Measurements from ENCODE around the gene PCDHGB2. TPM values are rescaled to one million over a fixed set of nuclear protein-coding genes. Genes with fewer than 3 reads are reported as not detected.
A peak's percentile ranks its signal among the peaks of the same experiment; 100 is the strongest.

PCDHGB2 gene
- total RNA-seq, 2 experiments from 2014 or later, result 0.11 to 0.14 TPM

DNA sequence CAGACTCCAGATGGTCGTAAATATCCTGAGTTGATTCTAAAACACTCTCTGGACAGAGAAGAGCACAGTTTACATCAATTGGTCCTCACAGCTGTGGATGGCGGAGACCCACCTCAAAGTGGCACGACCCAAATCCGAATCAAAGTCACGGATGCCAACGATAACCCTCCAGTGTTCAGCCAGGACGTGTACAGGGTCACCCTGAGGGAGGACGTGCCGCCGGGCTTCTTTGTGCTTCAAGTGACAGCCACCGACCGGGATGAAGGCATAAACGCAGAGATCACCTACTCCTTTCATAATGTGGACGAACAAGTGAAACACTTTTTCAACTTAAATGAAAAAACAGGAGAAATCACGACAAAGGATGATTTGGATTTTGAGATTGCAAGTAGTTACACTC is 891 bp downstream of the PCDHGB2 start:
- no peak for ATAC-seq
- no peaks in the 10 kb centered on the region for H3K4me1 Mint-ChIP-seq (ENCODE audit: low read depth)

GRCh38 chr5:141362719-141363118 is 2.9 kb downstream of the PCDHGB2 start:
- CTCF ChIA-PET, result no interaction called here
- Mint-ChIP-seq H3K4me1 (ENCODE audit: low read depth) (no peaks in the 10 kb centered on the region), H3K27ac (no peak overlapping the region), H3K4me3 (no peak overlapping the region), H3K27me3 (peaks cover 70% of the 10 kb centered on the region), H3K36me3 (ENCODE audit: low read depth) (peaks cover 24% of the 10 kb centered on the region), H3K9me3 (peaks cover 32% of the 10 kb centered on the region)
- intact Hi-C loops (cut with micrococcal nuclease), result no loop called here
- no peak for ATAC-seq
- POLR2A ChIA-PET, result interaction anchor here (1.3 kb wide), 1 partner anchor 29 kb away, joined by 4 read pairs; no protein-coding TSS in a partner anchor
- TF ChIP-seq, protein P1, sequence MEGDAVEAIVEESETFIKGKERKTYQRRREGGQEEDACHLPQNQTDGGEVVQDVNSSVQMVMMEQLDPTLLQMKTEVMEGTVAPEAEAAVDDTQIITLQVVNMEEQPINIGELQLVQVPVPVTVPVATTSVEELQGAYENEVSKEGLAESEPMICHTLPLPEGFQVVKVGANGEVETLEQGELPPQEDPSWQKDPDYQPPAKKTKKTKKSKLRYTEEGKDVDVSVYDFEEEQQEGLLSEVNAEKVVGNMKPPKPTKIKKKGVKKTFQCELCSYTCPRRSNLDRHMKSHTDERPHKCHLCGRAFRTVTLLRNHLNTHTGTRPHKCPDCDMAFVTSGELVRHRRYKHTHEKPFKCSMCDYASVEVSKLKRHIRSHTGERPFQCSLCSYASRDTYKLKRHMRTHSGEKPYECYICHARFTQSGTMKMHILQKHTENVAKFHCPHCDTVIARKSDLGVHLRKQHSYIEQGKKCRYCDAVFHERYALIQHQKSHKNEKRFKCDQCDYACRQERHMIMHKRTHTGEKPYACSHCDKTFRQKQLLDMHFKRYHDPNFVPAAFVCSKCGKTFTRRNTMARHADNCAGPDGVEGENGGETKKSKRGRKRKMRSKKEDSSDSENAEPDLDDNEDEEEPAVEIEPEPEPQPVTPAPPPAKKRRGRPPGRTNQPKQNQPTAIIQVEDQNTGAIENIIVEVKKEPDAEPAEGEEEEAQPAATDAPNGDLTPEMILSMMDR (IDR thresholded peaks at IDR 0.05), result no peak
- DNase-seq, result no peak

More for the DNA sequence above, 891 bp downstream of the PCDHGB2 start:
- ChIA-PET CTCF (interaction anchor here (0.7 to 1.9 kb wide), 5 partner anchors 9 to 52 kb away, joined by 3 to 8 read pairs (median 6); partner anchors contain the start of genes PCDHGA10, PCDHGA3, PCDHGB1 and PCDHGB3), POLR2A (no interaction called here)
- Mint-ChIP-seq H3K4me3 (peak overlapping the region; percentile 70), H3K27me3 (peaks cover 71% of the 10 kb centered on the region), H3K36me3 (ENCODE audit: low read depth) (peaks cover 25% of the 10 kb centered on the region), H3K9me3 (peaks cover 39% of the 10 kb centered on the region), H3K27ac (no peak overlapping the region)
- DNase-seq, result no peak
- intact Hi-C loops (cut with micrococcal nuclease), result no loop called here
- TF ChIP-seq, protein P1 (IDR thresholded peaks at IDR 0.05), result no peak

DNA sequence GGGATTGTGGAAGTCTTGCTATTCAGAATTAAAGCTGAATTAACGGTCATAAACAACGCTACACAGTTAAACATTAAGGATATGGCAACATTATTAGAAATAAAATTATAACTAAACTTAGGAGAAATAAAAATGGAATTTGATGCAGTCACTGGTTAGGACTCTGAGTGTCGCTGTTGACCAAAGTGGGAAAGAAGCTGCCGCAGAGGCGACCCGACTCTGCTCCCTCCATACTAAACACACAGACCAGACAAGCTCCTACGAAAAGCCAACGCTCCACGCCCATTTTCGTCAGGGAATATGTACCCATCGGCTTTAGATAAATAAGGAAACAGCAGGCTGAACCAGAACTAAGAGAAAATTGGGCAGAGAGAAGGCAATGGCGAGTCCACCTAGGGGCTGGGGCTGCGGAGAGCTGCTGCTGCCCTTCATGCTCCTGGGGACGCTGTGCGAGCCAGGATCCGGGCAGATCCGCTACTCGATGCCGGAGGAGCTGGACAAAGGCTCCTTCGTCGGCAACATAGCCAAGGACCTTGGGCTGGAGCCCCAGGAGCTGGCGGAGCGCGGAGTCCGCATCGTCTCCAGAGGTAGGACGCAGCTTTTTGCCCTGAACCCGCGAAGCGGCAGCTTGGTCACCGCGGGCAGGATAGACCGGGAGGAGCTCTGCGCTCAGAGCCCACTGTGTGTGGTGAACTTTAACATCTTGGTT is 4.3 kb downstream of the PCDHGB2 start, which contains the start of gene PCDHGA5:
Gene PCDHGA5 (plus strand): TSS at position 211 of the 709 bp plus-strand sequence. CDS start 169 bp downstream, at position 380.
- TF ChIP-seq, protein P1 (IDR thresholded peaks at IDR 0.05), result no peak
- H3K27me3 Mint-ChIP-seq, result peaks cover 70% of the 10 kb centered on the region
- no peak within 1 kb of the TSS for H3K4me3 Mint-ChIP-seq
- DNase-seq (no peak), ATAC-seq (no peak)
- intact Hi-C loops (cut with micrococcal nuclease), result no loop called here
- H3K36me3 Mint-ChIP-seq (ENCODE audit: low read depth), result peaks cover 24% of the 10 kb centered on the region
- H3K27ac Mint-ChIP-seq, result no peak within 1 kb of the TSS
- H3K9me3 Mint-ChIP-seq, result peaks cover 32% of the 10 kb centered on the region
- H3K4me1 Mint-ChIP-seq (ENCODE audit: low read depth), result no peaks in the 10 kb centered on the region
- ChIA-PET CTCF (interaction anchor here (0.8 to 2.0 kb wide), 10 partner anchors 9 to 200 kb away, joined by 3 to 8 read pairs (median 5); partner anchors contain the start of genes PCDHB7, PCDHGA1, PCDHGA10 and PCDHGA11), POLR2A (no interaction called here)

DNA sequence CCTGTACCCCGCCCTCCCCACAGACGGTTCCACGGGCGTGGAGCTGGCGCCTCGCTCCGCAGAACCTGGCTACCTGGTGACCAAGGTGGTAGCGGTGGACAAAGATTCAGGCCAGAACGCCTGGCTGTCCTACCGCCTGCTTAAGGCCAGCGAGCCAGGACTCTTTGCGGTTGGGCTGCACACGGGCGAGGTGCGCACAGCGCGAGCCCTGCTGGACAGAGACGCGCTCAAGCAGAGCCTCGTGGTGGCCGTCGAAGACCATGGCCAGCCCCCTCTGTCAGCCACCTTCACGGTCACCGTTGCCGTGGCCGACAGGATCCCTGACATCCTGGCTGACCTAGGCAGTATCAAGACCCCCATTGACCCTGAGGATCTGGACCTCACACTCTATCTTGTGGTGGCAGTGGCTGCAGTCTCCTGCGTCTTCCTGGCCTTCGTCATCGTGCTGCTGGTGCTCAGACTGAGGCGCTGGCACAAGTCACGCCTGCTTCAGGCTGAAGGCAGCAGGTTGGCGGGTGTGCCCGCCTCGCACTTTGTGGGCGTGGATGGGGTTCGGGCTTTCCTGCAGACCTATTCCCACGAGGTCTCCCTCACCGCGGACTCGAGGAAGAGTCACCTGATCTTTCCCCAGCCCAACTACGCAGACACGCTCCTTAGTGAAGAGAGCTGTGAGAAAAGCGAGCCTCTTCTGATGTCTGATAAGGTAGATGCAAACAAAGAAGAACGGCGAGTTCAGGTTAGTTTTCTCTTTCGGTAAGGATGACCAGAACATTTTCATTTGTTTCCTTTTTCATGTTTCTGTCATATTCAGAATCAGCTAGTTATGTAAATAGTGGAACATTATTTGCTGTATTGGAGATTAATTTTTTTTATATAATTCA is 6.5 kb downstream of the PCDHGB2 start:
- H3K9me3 Mint-ChIP-seq, result peaks cover 22% of the 10 kb centered on the region
- intact Hi-C loops (cut with micrococcal nuclease), result no loop called here
- CTCF ChIA-PET, result interaction anchor here (1.5 kb wide), 1 partner anchor 21 kb away, joined by 4 read pairs; the partner anchor contains the start of gene PCDHGB4
- H3K4me1 Mint-ChIP-seq (ENCODE audit: low read depth), result no peaks in the 10 kb centered on the region
- ATAC-seq (no peak), DNase-seq (no peak)
- H3K4me3 Mint-ChIP-seq, result no peak overlapping the region
- H3K27ac Mint-ChIP-seq, result no peak overlapping the region
- H3K27me3 Mint-ChIP-seq, result peaks cover 70% of the 10 kb centered on the region
- POLR2A ChIA-PET, result no interaction called here
- H3K36me3 Mint-ChIP-seq (ENCODE audit: low read depth), result peaks cover 12% of the 10 kb centered on the region
- TF ChIP-seq, protein P1 (IDR thresholded peaks at IDR 0.05), result no peak
